Brain microvascular endothelial cell (primary cell): Measurements from ENCODE around the gene SH2D4B.
A peak's percentile ranks its signal among the peaks of the same experiment; 100 is the strongest.

Source experiments
- DNase-seq: peaks from one replicate; pipeline ENCODE4 v3.0.0-alpha.2; 2020
- H3K27ac ChIP-seq: fragments of 250-450 bp; sonication (Bioruptor Pico); 2 replicates; pipeline ENCODE4 v1.5.1; 2020; ENCODE audit warnings: mild to moderate bottlenecking, moderate library complexity
- H3K27me3 ChIP-seq: fragments of 250-450 bp; sonication (Bioruptor Pico); replicated peaks from 2 replicates; pipeline ENCODE4 v1.5.1; 2020; ENCODE audit warnings: mild to moderate bottlenecking
- H3K36me3 ChIP-seq: fragments of 250-450 bp; sonication (Bioruptor Pico); replicated peaks from 2 replicates; pipeline ENCODE4 v1.5.1; 2020; ENCODE audit warnings: mild to moderate bottlenecking
- H3K4me3 ChIP-seq: 2 replicates; pipeline ENCODE4 v1.5.1; 2011; ENCODE audit warnings: low read depth, mild to moderate bottlenecking, control low read depth, low read length, moderate library complexity
- in situ Hi-C: cut with HindIII; loops from 2 replicates; pipeline ENCODE4 v1.10.0; 2017; ENCODE audit warnings: low sequenced_read_pairs, low pct_ligation_motif_present
- TF ChIP-seq, protein P1 (sequence below): IDR thresholded peaks from 2 replicates; pipeline ENCODE4 v1.5.1; 2011; ENCODE audit warnings: low read depth, mild to moderate bottlenecking, moderate library complexity, low read length, control low read depth, inconsistent platforms; ENCODE audit errors: missing control alignments

The SH2D4B gene

DNA sequence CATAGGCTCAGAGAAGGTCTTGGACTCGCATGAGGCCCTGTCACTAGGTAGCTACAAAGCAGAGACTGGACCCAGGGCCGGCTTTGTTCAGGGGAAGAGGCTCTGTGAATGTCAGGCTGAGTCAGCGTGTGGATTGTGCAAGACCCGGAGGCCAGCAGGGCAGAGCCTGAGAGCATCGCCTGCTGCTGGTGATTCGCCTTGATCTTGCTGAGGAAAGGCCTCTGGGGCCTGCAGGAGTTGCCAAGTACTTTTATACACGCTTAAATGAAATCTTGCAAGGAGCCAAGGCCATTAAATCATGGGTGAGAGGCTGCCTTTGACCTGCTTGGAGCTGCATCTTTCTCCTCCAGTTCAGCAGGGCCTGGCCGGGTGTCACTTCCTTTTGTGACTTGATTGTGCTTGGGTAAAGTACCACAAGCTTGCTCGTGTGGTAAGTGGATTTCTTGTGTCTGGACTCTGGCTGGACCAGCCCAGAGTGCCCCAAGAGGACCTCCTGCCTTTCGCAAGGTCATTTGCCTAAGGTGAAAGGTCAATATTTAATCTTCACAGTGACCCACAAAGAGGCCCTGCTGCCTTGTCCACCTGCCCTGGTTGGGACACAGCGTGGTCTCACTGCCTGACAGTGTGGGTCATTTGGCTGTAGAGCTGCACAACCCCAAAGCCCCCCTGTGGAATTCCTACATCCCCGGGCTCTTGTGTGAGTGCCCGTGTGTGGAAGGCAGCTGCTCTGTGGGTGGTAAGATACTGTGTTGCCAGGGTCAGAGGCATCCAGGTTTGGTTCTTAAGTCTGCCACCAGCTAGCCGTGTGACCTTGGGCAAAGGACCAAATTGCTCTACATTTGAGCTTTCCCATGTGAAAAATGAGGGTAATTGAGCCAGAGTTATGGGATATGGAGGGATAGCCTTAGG lies 38.6 kb upstream of the SH2D4B start:
- TF ChIP-seq, protein P1, sequence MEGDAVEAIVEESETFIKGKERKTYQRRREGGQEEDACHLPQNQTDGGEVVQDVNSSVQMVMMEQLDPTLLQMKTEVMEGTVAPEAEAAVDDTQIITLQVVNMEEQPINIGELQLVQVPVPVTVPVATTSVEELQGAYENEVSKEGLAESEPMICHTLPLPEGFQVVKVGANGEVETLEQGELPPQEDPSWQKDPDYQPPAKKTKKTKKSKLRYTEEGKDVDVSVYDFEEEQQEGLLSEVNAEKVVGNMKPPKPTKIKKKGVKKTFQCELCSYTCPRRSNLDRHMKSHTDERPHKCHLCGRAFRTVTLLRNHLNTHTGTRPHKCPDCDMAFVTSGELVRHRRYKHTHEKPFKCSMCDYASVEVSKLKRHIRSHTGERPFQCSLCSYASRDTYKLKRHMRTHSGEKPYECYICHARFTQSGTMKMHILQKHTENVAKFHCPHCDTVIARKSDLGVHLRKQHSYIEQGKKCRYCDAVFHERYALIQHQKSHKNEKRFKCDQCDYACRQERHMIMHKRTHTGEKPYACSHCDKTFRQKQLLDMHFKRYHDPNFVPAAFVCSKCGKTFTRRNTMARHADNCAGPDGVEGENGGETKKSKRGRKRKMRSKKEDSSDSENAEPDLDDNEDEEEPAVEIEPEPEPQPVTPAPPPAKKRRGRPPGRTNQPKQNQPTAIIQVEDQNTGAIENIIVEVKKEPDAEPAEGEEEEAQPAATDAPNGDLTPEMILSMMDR = peak; percentile 19
- Histone ChIP-seq H3K27me3 (no peaks in the 10 kb centered on the region), H3K4me3 (no peak overlapping the region), H3K36me3 (peaks cover 17% of the 10 kb centered on the region), H3K27ac (peak overlapping the region; percentile 56)
- in situ Hi-C loops = no loop called here
- DNase-seq = peak; percentile 96

DNA sequence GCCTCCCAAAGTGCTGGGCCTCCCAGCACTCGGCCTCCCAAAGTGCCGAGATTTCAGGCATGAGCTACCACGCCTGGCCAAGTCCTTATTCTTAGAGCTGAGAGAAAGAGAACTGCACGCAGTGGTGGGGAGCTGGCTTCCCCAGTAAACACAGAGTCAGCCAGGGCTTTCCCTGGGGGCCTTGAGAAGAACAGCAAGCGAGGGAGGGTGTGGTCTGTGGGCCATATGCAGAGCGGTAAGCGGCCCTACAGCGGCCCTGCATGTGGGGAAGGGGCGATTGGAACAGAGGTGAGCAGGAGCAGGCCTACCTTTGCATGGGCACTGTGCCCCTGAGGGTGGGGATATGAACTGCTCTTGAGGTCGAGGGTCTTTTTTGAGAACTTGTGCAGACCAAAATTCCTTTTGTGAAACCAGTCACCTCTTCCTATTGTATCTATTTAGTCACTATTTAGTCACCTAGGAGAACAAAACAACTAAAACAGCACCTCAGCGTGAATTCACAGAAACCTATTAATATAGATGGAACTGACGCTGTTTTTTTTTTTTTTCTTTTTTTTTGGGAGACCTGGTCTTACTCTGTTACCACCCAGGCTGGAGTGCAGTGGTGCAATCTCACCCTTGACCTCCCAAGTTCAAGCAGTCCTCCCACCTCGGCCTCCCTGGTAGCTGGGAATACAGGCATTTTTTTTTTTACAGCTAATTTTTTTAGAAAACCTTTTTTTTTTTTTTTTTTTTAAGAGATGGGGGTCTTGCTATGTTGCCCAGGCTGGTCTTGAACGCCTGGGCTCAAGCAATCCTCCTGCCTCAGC lies 36.9 kb upstream of the SH2D4B start:
- peak overlapping the region; percentile 56 for H3K27ac ChIP-seq
- H3K4me3 ChIP-seq = no peak overlapping the region
- DNase-seq = peak; percentile 40
- H3K36me3 ChIP-seq = peaks cover 11% of the 10 kb centered on the region
- no peaks in the 10 kb centered on the region for H3K27me3 ChIP-seq
- TF ChIP-seq, protein P1 = no peak
- in situ Hi-C loops = loop anchor here (10.0 kb wide), 1 partner anchor 46 kb away; the partner anchor contains the start of gene TSPAN14

DNA sequence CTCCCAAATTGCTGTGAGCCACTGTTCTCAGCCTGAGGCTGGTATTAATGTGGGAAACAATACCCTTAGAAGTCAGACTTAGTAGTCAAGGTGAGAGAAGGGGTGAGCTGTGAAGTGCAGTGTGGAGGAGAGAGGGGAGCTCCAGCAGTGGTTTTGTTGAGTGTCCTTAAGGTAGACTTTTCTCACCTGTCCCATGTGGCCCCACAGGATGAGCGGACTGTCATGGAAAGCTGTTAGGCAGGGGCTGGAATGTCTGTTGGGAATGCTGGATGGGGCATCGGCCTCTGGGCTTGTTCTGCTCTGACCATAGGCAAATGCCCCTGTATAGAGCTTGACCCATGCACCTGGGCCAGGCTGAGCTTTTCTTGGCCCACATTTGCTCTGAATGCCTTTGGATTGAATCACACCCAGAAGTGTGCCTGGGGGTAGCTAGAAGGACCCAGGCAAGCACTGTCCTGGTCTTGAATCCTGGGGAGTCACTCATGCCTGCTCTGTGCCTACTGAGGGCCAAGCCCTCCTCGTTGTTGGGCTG lies 36.3 kb upstream of the SH2D4B start:
- in situ Hi-C loops = loop anchor here (10.0 kb wide), 1 partner anchor 47 kb away; the partner anchor contains the start of gene TSPAN14
- TF ChIP-seq, protein P1 = no peak
- H3K4me3 ChIP-seq = no peak overlapping the region
- peaks cover 11% of the 10 kb centered on the region for H3K36me3 ChIP-seq
- no peak for DNase-seq
- H3K27me3 ChIP-seq = no peaks in the 10 kb centered on the region
- H3K27ac ChIP-seq = peak overlapping the region; percentile 56

DNA sequence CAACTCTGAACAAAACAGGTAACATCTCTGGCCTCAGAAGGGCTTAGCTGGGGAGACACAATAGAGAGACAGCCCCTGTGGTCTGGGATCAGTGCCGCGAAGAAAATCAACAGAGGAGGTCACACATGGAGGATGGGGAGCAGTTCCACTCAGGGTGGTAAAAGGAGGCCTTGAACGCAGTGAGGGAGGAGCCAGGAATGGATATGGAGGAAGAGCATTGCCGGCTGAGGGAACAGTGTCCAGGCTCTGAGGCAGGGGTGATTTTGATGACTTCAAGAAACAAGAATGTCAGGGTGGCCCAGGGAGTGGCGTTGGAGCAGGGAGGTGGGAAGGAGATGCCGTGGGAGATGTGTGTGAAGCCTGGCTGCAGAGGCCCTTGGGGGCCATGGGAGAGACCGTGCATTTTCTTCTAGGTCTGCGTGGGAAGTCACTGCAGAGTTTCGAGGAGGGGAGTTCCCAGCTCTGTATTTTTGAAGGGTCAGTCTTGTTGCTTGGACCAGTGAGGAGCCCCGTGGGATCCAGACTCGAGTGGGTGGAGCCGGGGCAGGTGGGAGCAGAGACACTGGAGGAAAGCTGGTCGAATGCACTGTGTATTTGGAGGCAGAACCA lies 35.7 kb upstream of the SH2D4B start:
- in situ Hi-C loops = loop anchor here (10.0 kb wide), 1 partner anchor 47 kb away; the partner anchor contains the start of gene TSPAN14
- peak; percentile 52 for DNase-seq

More for the DNA sequence above, 35.7 kb upstream of the SH2D4B start:
- H3K27me3 ChIP-seq = no peaks in the 10 kb centered on the region
- TF ChIP-seq, protein P1 = no peak
- peak overlapping the region; percentile 56 for H3K27ac ChIP-seq
- H3K4me3 ChIP-seq = no peak overlapping the region
- peaks cover 11% of the 10 kb centered on the region for H3K36me3 ChIP-seq
